ENCODE data around the gene SDHB.
A peak's percentile ranks its signal among the peaks of the same experiment; 100 is the strongest.

SDHB gene

GRCh38 chr1:17043676-17044075, 10.2 kb downstream of the SDHB start:
- no peak for DNase-seq

DNA sequence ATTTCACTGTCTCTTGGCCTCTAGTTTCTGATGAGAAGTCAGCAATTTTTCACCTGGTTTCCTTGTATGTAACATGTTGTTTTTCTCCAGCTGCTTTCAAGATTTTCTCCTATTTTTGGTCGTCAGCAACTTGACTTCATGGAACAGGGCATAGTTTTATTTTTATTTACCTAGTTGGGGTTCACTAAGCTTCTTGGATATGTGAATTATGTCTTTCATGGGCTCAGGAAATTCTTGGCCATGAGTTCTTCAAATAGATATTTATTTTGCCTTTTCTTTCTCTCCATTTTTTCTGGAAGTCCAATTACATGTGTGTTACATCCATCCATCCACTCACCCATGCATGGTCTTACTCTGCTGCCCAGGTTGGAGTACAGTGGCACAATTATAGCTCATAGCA, 13.7 kb downstream of the SDHB start:
- DNase-seq = no peak

DNA sequence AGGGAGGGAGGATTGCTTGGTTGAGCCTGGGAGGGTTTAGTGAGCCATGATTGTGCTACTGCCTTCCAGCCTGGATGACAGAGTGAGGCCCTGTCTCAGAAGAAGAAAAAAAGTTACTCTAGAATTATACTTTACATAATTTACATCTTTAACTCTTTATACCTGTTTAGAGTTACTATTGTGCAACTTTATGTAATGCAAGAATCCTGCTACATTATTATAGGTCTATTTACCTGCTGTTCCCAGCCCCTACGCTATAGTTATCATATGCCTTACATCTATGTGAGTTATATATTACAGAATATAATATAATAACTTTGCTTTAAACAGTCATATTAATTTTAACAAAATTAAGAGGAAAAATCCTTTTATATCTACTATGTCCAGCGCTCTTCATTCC, 14.3 kb downstream of the SDHB start:
- no peak for DNase-seq

DNA sequence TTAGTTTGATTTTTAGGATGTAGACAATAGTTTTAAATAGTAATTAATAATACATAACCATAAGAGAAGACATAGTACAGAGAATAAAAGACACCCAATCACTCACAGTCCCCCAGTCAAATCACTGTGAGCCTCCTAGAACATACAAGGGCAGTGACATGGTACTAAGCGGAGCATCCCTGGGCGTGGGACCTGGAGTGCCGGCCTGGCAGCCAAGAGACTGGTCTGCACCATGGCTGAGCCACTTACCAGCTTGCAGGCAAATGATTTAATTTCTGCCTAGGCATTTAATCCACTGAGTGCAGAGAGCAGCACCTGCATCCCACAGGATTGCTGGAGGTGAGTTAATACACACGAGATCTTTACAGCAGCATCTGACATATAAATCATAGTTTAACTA, 20.4 kb downstream of the SDHB start:
- DNase-seq = no peak

DNA sequence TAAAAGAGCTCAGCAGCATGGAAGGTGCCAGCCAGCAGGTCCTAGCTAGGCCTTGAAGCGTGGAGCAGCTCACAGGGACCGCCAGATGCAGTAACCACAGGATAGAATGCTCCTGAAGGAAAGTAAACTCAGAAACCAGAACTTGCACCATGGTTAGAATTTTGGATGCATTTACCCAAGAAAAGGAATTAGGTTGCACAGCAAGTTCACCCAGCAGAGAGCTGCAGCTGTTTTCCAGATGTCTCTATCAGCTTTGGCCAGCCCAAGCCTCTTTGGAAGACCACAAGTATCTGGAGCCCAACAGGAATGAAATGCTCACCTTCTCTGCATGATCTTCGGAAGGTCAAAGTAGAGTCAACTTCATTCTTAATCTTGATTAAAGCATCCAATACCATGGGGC, 21.1 kb downstream of the SDHB start:
- no peak for DNase-seq

DNA sequence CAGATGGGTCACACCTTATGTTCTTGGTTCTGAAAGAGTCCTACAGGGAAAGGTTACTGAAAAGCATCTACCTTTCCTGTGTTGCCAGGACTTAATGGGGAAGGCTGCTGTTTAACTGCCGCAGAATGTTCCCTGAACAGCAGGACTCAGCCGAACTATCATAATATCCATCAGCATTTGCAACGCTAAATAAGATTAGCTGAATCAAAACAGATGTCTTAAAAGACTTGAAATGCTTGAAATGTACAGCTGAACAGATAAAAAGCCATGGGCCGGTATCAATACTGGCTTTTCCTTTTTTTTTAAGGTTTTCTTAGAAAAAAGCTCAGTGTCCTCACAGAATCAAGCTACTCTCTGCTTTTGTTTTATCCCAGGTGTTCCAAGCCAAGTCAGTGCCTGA, 22.4 kb downstream of the SDHB start:
- DNase-seq = no peak

DNA sequence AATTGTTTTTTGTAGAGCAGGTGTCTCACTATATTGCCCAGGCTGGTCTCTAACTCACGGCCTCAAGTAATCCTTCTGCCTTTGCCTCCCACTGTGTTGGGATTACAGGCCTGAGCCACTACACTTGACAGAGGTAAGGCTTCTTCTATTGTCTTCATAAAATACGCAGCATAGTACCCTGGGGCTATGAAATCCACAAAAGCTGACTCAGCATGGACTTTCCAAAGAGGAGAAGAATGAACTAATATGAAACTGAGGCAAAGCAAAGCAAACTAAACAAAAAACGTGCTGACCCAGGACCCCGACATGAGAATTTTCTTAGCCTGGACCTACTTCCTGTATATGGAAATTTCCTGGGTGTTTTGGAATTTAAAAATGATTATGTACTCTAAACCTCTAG, 23.6 kb downstream of the SDHB start:
- DNase-seq = no peak

DNA sequence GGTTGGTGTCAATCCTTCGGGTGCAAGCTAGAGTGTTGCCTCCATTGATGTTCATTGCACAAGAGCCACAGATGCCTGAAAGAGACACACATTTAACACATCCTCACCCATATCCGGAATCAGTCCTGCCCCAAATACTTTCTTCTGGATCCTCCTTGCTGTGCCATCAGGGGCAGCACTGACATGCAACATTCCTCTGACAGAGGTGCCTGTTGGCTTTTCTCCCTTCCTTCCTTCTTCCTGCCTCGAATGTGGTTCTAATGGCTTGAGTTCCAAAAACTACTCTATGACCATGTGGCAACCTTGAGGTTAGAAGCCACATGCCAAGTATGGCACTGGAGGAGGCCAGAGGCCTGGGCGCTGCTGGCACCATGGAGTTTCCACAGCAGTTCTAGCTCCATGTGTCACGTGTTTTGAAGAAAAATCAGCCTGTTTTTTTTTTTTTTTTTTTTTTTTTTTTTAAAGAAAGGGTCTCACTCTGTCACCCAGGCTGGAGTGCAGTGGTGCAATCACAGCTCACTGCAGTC, 25.1 kb downstream of the SDHB start:
- DNase-seq = no peak

DNA sequence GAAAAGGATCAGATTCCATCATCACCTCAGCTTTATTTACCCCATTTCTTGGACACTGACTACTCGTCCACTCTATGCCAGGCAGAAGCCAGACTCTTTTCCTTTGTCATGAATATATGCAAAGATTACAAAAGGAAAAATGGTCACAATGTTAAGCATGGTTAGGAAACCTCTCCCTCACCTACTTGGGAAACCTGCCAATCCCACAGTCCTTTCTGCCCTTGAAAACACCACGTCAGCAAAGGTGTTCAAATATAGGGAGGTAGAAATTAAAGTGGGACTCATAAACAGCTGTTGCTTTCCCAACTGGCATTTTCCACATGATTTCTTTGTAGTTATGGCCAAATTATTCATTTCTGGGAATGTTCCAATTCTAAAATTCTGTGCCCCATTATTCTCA, 25.9 kb downstream of the SDHB start:
- DNase-seq = no peak

DNA sequence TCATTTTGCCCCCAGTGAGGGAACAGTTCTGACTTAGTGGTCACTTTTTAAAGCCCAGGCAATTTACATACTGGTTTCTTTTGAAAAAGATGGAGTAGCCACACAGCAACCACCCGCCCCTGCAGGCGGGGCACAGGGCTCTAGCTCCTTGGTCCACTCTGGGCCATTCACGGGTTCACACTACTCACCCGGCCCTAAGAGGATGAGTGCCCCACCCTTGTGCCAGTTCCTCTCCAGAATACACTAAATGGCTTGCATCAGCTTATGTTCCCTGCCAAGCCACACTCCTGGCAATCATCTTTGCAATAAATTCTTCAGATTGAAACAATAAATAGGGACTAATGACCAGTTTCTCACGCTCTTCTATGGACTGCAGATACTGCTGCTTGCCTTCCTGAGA, 26.4 kb downstream of the SDHB start:
- no peak for DNase-seq

DNA sequence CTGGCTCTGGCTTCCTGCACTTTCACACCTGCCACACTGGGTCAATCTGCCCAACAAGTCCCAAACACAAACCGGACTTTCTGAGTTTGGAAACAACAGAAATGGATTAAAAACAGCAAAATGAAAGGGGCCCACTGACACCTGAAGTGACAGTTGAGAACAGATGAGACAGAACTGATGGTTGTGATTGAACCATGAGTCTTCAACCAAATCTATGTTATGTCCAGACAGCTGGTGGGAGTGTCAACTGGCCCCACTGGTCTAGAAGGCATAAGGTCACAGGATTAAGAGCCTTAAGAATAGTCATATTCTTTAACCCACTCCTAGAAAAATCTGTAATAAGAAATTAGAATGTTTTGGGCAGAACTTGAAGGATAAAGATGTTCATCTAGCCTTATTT, 29.1 kb downstream of the SDHB start:
- no peak for DNase-seq

DNA sequence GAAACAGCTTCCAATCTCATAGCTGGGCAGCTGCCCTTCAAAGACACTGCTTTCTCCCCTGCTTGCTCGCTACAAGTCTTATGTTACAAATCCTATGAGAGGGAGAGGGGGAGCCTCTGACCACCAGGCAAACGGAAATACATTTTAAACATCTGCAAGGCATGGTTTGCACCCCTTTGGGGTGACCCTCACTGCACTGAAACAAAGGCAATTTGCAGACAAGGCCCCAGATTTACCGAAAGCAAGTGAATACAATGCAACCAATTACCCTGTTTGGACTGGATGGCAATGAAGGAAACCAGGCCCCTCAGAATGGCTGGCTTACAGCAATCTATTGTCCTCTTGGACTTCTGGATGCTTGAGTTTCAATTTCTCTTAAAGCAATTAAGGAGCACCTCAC, 30.3 kb downstream of the SDHB start:
- no peak for DNase-seq

GRCh38 chr1:17023102-17023501, 30.7 kb downstream of the SDHB start:
- no peak for DNase-seq

- DNase-seq = no peak
Observed at GRCh38 chr1:17021896-17022295, 31.9 kb downstream of the SDHB start.

GRCh38 chr1:17020502-17020901, 33.3 kb downstream of the SDHB start:
- DNase-seq = no peak

DNA sequence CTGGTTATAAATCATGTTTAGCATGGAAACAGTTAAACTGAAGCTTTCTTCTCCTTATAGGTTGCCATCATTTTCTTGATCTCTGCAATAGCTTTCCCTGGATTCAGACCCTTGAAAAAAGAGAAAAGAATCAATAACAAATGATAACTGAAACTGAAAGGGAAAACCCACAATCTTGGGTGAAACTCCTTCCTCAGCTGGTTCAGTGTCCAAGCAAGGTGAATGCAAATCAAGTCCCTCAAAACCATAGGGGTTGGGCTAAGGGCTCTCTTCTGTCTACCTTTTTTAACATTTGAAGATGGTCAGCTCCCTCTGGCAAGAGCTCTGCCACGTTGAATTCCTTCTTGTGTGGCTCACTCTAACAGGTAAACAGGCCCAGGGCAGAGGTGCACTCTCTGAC, 35.0 kb downstream of the SDHB start:
- no peak for DNase-seq

GRCh38 chr1:17017435-17017834, 36.4 kb downstream of the SDHB start:
- no peak for DNase-seq

DNA sequence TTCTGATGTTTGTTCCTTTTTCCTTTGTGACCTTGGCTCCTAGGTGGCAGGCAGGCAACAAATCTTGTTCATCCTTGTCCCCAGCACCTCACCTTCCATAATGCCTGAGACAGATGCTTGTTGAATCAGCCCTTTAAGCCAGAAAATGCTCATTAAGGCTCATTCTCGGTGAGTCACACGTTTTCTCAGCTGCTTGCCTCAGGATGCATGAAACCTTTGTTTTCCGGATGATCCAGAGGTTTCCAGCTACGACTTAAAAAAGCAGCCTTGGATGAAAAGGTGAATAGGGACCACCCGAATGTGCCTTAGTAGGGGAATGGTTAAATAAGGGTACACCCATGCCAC, 37.5 kb downstream of the SDHB start:
- DNase-seq = no peak

- DNase-seq = no peak
Observed at GRCh38 chr1:17014671-17015567, 38.9 kb downstream of the SDHB start.

DNA sequence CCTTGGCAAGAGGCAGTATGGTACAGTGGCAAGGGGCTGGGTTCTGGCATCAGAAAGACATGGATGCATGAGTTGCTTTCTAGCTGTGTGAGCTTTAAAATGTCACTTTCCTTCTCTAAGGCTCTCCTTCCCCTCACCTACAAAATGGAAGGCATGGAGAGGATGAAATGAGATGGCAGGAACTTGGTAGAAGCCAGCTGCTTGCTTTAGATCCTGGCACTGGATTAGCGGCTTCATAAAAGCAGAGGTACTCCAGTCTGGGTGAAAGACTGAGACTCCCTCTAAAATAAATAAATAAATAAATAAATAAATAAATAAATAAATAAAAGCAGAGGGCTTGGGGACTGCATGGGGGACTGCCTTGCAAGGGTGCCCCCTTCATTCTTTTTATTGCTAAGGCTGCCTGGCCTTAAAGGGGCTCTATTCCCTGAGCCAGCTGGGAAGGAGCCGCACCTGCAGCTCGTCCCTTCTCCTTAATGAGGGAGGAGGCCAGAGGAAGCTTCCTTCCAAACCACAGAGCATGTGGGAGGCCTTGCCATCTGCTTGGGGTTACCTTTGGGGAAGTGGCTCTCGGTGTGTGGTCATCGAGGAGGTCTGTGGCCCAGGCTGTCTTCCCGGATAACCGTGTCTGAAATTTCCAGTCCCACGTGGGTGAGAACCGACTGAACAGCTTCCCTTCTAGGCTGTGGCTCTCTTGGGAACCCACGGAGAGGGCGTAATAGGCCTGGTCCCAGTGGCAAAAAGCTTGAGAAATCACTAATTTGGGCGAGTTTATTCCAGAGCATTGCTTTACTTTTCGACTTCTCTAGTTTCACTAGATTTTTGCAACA, 40.1 kb downstream of the SDHB start:
- no peak for DNase-seq

GRCh38 chr1:17012775-17013490, 40.9 kb downstream of the SDHB start:
- no peak for DNase-seq

DNA sequence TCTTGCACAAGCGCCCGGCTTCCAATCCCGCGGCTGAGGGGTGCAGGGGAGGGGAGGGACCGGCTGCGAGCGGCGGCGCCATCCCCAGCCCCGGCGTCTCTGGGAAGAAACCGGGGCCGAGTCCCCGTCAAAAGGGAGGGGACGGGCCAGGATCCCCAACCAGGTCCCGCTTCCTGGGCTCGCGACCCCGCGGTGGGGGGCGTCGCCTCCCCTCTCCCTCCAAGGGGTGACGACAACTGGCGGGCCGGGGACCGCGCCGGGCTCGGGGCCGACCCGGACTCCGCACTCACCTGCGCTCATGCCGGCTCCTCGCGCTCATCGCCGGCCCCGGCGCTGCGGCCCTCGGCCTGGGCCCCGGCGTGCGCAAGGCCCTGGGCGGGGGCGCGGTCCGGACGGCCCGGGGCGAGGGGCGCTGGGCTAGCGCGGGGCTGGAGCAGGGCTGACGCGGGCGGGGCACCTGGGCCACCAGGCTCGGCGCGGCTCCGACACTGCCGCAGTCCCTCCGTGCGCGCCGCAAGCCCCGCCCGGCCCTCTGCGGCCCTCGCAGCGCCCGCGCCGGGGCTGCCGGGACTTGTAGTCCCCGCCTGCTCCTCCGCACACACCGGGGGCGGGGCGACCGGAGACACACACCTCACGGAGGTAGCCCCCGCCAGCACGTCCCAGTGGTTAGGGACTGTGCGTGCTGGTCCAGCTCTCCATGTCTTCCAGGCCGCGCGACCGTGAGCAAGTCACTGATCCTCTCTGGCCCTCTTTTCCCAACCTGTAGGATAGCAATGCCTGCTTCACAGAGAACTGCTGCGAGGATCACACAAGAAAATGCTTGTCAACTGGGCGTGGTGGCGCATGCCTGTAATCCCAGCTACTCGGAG, 42.2 kb downstream of the SDHB start, which contains the start of gene ATP13A2:
TSS of gene ATP13A2 (minus strand) at position 490 of the 869 bp plus-strand sequence. CDS start at position 300, 190 bp downstream.
- peak; percentile 33 for DNase-seq
